H9 (cell line): ENCODE data around the gene PDLIM7. TPM values are rescaled to one million over a fixed set of nuclear protein-coding genes. Genes with fewer than 3 reads are reported as not detected.

Experiments used
- DNase-seq: peaks from one replicate; pipeline ENCODE4 v3.0.0-alpha.2; 2017
- H2AFZ ChIP-seq: one replicate; pipeline ENCODE4 v1.6.1; 2013; ENCODE audit warnings: mild to moderate bottlenecking, low read length, control low read depth, moderate library complexity
- H2AK5ac ChIP-seq: 2 replicates; pipeline ENCODE4 v1.6.1; 2013; ENCODE audit warnings: low read length, control low read depth, mixed read lengths; ENCODE audit not compliant: insufficient read length
- H2BK120ac ChIP-seq: one replicate; pipeline ENCODE4 v1.6.1; 2013; ENCODE audit warnings: low read depth, mild to moderate bottlenecking, low read length, control low read depth, inconsistent platforms; ENCODE audit not compliant: poor library complexity, severe bottlenecking
- H2BK12ac ChIP-seq: 2 replicates; pipeline ENCODE4 v1.6.1; 2013; ENCODE audit warnings: low read length, control low read depth, mixed read lengths, low read depth; ENCODE audit not compliant: insufficient read length
- H2BK15ac ChIP-seq: 2 replicates; pipeline ENCODE4 v1.6.1; 2013; ENCODE audit warnings: low read depth, low read length, control low read depth
- H2BK20ac ChIP-seq: one replicate; pipeline ENCODE4 v1.6.1; 2013; ENCODE audit warnings: low read depth, mild to moderate bottlenecking, low read length, control low read depth, inconsistent platforms; ENCODE audit not compliant: poor library complexity, severe bottlenecking
- H2BK5ac ChIP-seq: 2 replicates; pipeline ENCODE4 v1.6.1; 2013; ENCODE audit warnings: low read length, control low read depth, mixed read lengths; ENCODE audit not compliant: insufficient read length
- H3K14ac ChIP-seq: 2 replicates; pipeline ENCODE4 v1.6.1; 2013; ENCODE audit warnings: low read length, control low read depth; ENCODE audit not compliant: insufficient read depth
- H3K18ac ChIP-seq: 2 replicates; pipeline ENCODE4 v1.6.1; 2013; ENCODE audit warnings: low read depth, mild to moderate bottlenecking, mixed read lengths, low read length, control low read depth; ENCODE audit not compliant: insufficient read length
- H3K23ac ChIP-seq: 2 replicates; pipeline ENCODE4 v1.6.1; 2013; ENCODE audit warnings: low read length, control low read depth, mixed read lengths, low read depth; ENCODE audit not compliant: insufficient read length
- H3K23me2 ChIP-seq: 2 replicates; pipeline ENCODE4 v1.6.1; 2013; ENCODE audit warnings: low read depth, mild to moderate bottlenecking, mixed read lengths, low read length, control low read depth; ENCODE audit not compliant: insufficient read length, poor library complexity, severe bottlenecking
- H3K27ac ChIP-seq: 2 replicates; pipeline ENCODE4 v1.5.1; 2013; ENCODE audit warnings: low read length, control low read depth, mixed read lengths, low read depth; ENCODE audit not compliant: insufficient read length
- H3K27me3 ChIP-seq: 2 replicates; pipeline ENCODE4 v1.6.1; 2013; ENCODE audit warnings: low read length, control low read depth, inconsistent platforms; ENCODE audit not compliant: insufficient read depth
- H3K4ac ChIP-seq: 2 replicates; pipeline ENCODE4 v1.6.1; 2013; ENCODE audit warnings: low read depth, mild to moderate bottlenecking, control low read depth, inconsistent platforms, low read length, moderate library complexity
- H3K4me1 ChIP-seq: 2 replicates; pipeline ENCODE4 v1.6.1; 2013; ENCODE audit warnings: low read length, control low read depth, inconsistent platforms; ENCODE audit not compliant: insufficient read depth
- H3K4me2 ChIP-seq: 2 replicates; pipeline ENCODE4 v1.6.1; 2013; ENCODE audit warnings: low read length, control low read depth, mixed read lengths; ENCODE audit not compliant: insufficient read length, insufficient read depth
- H3K56ac ChIP-seq: 2 replicates; pipeline ENCODE4 v1.6.1; 2013; ENCODE audit warnings: low read depth, mild to moderate bottlenecking, mixed read lengths, low read length, control low read depth; ENCODE audit not compliant: insufficient read length
- H3K79me1 ChIP-seq: 2 replicates; pipeline ENCODE4 v1.6.1; 2013; ENCODE audit warnings: low read depth, mild to moderate bottlenecking, moderate library complexity, low read length, control low read depth, inconsistent platforms; ENCODE audit not compliant: insufficient read depth, poor library complexity, severe bottlenecking
- H3K79me2 ChIP-seq: 2 replicates; pipeline ENCODE4 v1.6.1; 2013; ENCODE audit warnings: low read length, control low read depth, inconsistent platforms; ENCODE audit not compliant: insufficient read depth
- H3K9ac ChIP-seq: 2 replicates; pipeline ENCODE4 v1.6.1; 2013; ENCODE audit warnings: low read length, control low read depth, mixed read lengths; ENCODE audit not compliant: insufficient read length; ENCODE audit errors: extremely low read depth
- H3K9me3 ChIP-seq: one replicate; pipeline ENCODE4 v1.6.1; 2013; ENCODE audit warnings: low read depth, low read length, inconsistent platforms; ENCODE audit not compliant: control insufficient read depth
- H3T11ph ChIP-seq: one replicate; pipeline ENCODE4 v1.6.1; 2013; ENCODE audit warnings: mild to moderate bottlenecking, low read length, control low read depth, inconsistent platforms
- H4K20me1 ChIP-seq: one replicate; pipeline ENCODE4 v1.6.1; 2013; ENCODE audit not compliant: control insufficient read depth, insufficient read length, insufficient read depth
- H4K5ac ChIP-seq: 2 replicates; pipeline ENCODE4 v1.6.1; 2013; ENCODE audit warnings: low read depth, mild to moderate bottlenecking, mixed read lengths, low read length, control low read depth; ENCODE audit not compliant: insufficient read length
- H4K8ac ChIP-seq: replicated peaks from 2 replicates; pipeline ENCODE4 v1.6.1; 2013; ENCODE audit warnings: low read length, control low read depth, mixed read lengths, low read depth; ENCODE audit not compliant: insufficient read length
- H4K91ac ChIP-seq: 2 replicates; pipeline ENCODE4 v1.6.1; 2013; ENCODE audit warnings: low read depth, mild to moderate bottlenecking, moderate library complexity, mixed read lengths, low read length, control low read depth; ENCODE audit not compliant: insufficient read length
- H3K27ac Mint-ChIP-seq, 3 experiments: 2 replicates in 2 of 3; 3 replicates in 1 of 3; pipeline ENCODE4 v1.8.0; 2020 to 2021; ENCODE audit warnings: mixed read lengths in 3 of 3, mild to moderate bottlenecking in 1 of 3, moderate library complexity in 1 of 3
- H3K27me3 Mint-ChIP-seq: 2 replicates; pipeline ENCODE4 v1.8.0; 2021; ENCODE audit warnings: low read depth, mild to moderate bottlenecking, moderate library complexity, mixed read lengths
- H3K36me3 Mint-ChIP-seq, 3 experiments: 2 replicates in 2 of 3; 3 replicates in 1 of 3; pipeline ENCODE4 v1.8.0; 2020 to 2021; ENCODE audit warnings: low read depth in 3 of 3, mixed read lengths in 3 of 3; ENCODE audit not compliant: insufficient read depth in 1 of 3
- H3K4me1 Mint-ChIP-seq, 2 experiments: 2 replicates each; pipeline ENCODE4 v1.8.0; 2020; ENCODE audit warnings: mixed read lengths in 2 of 2
- H3K4me3 Mint-ChIP-seq, 2 experiments: 2 replicates in 1 of 2; 3 replicates in 1 of 2; pipeline ENCODE4 v1.8.0; 2020 to 2021; ENCODE audit warnings: mild to moderate bottlenecking in 2 of 2, mixed read lengths in 2 of 2, moderate library complexity in 1 of 2
- H3K9me3 Mint-ChIP-seq, 2 experiments: 2 replicates in 1 of 2; 3 replicates in 1 of 2; pipeline ENCODE4 v1.8.0; 2020; ENCODE audit warnings: mild to moderate bottlenecking in 2 of 2, mixed read lengths in 2 of 2, moderate library complexity in 1 of 2
- WGBS: extraction: QIAGEN DNeasy Blood & Tissue Kit; methylation state at CpG from one replicate; pipeline ENCODE4 v1.1.7; 2013; ENCODE audit warnings: missing lambda C conversion rate, low lambda C conversion rate, mixed read lengths; ENCODE audit not compliant: insufficient read length; ENCODE audit errors: extremely low coverage; 5-methylcytosine and 5-hydroxymethylcytosine counted together
- total RNA-seq: library from RNA; stranded (reverse); gene quantifications from 2 replicates; pipeline ENCODE4 v1.2.1, GENCODE V29; 2021
- TF ChIP-seq, protein P1 (sequence below): fragments of 200-600 bp; sonication (generic); conservative IDR thresholded peaks from 3 replicates; pipeline ENCODE4 v1.8.0; 2021; ENCODE audit warnings: antibody characterized with exemption, mild to moderate bottlenecking

PDLIM7 gene
- total RNA-seq, 1 experiment from 2014 or later: 137 TPM

- no peak overlapping the region for H3K4me3 Mint-ChIP-seq
- H3K23me2 ChIP-seq: peaks cover 2% of the 10 kb centered on the region
- no CpG with 5 or more reads among the region's 5 CpGs for WGBS
These were observed 13.8 kb upstream of the PDLIM7 start for GRCh38 chr5:177511181-177511580.

More at GRCh38 chr5:177511181-177511580, 13.8 kb upstream of the PDLIM7 start:
- no peak overlapping the region for H2AK5ac ChIP-seq
- H3K4me2 ChIP-seq: no peak overlapping the region
- H3K18ac ChIP-seq: no peak overlapping the region
- no peaks in the 10 kb centered on the region for H3K9me3 Mint-ChIP-seq
- no peak overlapping the region for H3T11ph ChIP-seq
- H4K91ac ChIP-seq: no peak overlapping the region
- no peak overlapping the region for H2BK15ac ChIP-seq
- no peak overlapping the region for H4K8ac ChIP-seq
- no peaks in the 10 kb centered on the region; the same call in 1 of the 2 replicates for H3K4me1 ChIP-seq
- no peak overlapping the region for H3K23ac ChIP-seq
- H3K4ac ChIP-seq: no peak overlapping the region
- TF ChIP-seq, protein P1, sequence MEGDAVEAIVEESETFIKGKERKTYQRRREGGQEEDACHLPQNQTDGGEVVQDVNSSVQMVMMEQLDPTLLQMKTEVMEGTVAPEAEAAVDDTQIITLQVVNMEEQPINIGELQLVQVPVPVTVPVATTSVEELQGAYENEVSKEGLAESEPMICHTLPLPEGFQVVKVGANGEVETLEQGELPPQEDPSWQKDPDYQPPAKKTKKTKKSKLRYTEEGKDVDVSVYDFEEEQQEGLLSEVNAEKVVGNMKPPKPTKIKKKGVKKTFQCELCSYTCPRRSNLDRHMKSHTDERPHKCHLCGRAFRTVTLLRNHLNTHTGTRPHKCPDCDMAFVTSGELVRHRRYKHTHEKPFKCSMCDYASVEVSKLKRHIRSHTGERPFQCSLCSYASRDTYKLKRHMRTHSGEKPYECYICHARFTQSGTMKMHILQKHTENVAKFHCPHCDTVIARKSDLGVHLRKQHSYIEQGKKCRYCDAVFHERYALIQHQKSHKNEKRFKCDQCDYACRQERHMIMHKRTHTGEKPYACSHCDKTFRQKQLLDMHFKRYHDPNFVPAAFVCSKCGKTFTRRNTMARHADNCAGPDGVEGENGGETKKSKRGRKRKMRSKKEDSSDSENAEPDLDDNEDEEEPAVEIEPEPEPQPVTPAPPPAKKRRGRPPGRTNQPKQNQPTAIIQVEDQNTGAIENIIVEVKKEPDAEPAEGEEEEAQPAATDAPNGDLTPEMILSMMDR: no peak
- no peak overlapping the region for H2BK20ac ChIP-seq
- no peak overlapping the region for H3K56ac ChIP-seq
- no peak overlapping the region for H3K27ac ChIP-seq
- H3K14ac ChIP-seq: no peak overlapping the region
- H2BK12ac ChIP-seq: no peak overlapping the region
- H3K9ac ChIP-seq: no peak overlapping the region
- H3K27me3 ChIP-seq: no peaks in the 10 kb centered on the region
- H3K9me3 ChIP-seq: no peaks in the 10 kb centered on the region
- no peak overlapping the region for H4K5ac ChIP-seq
- H2BK120ac ChIP-seq: no peak overlapping the region
- peaks cover 6% of the 10 kb centered on the region for H3K79me1 ChIP-seq
- H3K79me2 ChIP-seq: peaks cover 5% of the 10 kb centered on the region; the same call in 1 of the 2 replicates
- H3K27me3 Mint-ChIP-seq: no peaks in the 10 kb centered on the region; the same call in 1 of the 2 replicates
- DNase-seq: no peak
- peaks cover 26 to 32% of the 10 kb centered on the region in 2 experiments for H3K4me1 Mint-ChIP-seq
- H2BK5ac ChIP-seq: no peak overlapping the region
- no peaks in the 10 kb centered on the region for H4K20me1 ChIP-seq
- peaks cover 48 to 77% (median 68%) of the 10 kb centered on the region in 3 experiments for H3K36me3 Mint-ChIP-seq
- no peak overlapping the region for H3K27ac Mint-ChIP-seq
- no peak overlapping the region for H2AFZ ChIP-seq
